PC-9 (cell line): ENCODE data around the gene ZNF101. TPM values are rescaled to one million over a fixed set of nuclear protein-coding genes. Genes with fewer than 3 reads are reported as not detected.

Experiments used
- BruUV-seq: library from RNA; stranded (reverse); fragments of 400-500 nt; replicated peaks from 2 replicates; lab custom pipeline; 2021; lab: Mats Ljungman, UMichigan
- CTCF ChIA-PET: fragments of 300-600 bp; sonication (Branson Sonifier 250); formaldehyde crosslinking; loops from one replicate; lab custom pipeline; 2022; ENCODE audit warnings: antibody characterized with exemption; lab: Charles Lee
- POLR2A ChIA-PET: fragments of 300-600 bp; sonication (Branson Sonifier 250); formaldehyde crosslinking; loops from one replicate; lab custom pipeline; 2022; ENCODE audit warnings: antibody characterized with exemption; ENCODE audit not compliant: unreplicated experiment; lab: Charles Lee
- DNase-seq, 2 experiments: peaks; one replicate each; pipeline versions ENCODE4 v3.0.0 to v3.0.0-alpha.2; 2015 to 2022; ENCODE audit warnings: mixed read lengths in 1 of 2
- H2AFZ ChIP-seq: fragments of 200-600 bp; sonication (generic); 2 replicates; pipeline ENCODE4 v1.8.1; 2017; ENCODE audit warnings: antibody characterized with exemption
- H3F3A ChIP-seq: fragments of 200-600 bp; sonication (generic); 2 replicates; pipeline ENCODE4 v1.8.1; 2017; ENCODE audit warnings: antibody characterized with exemption, mild to moderate bottlenecking, low read depth; ENCODE audit not compliant: insufficient read depth
- H3K27ac ChIP-seq: fragments of 200-600 bp; sonication (generic); 2 replicates; pipeline ENCODE4 v1.6.1; 2016; ENCODE audit warnings: mixed run types
- H3K27me3 ChIP-seq: fragments of 200-600 bp; sonication (generic); 2 replicates; pipeline ENCODE4 v1.6.1; 2016; ENCODE audit warnings: low read depth, mixed run types; ENCODE audit not compliant: insufficient read depth
- H3K36me3 ChIP-seq: fragments of 200-600 bp; sonication (generic); 2 replicates; pipeline ENCODE4 v1.6.1; 2016; ENCODE audit warnings: low read depth, mixed run types
- H3K4me1 ChIP-seq: fragments of 200-600 bp; sonication (generic); replicated peaks from 2 replicates; pipeline ENCODE4 v1.6.1; 2016; ENCODE audit warnings: mixed run types; ENCODE audit not compliant: insufficient read depth
- H3K4me2 ChIP-seq: fragments of 200-600 bp; sonication (generic); 2 replicates; pipeline ENCODE4 v1.6.1; 2017; ENCODE audit warnings: mixed run types
- H3K4me3 ChIP-seq: fragments of 200-600 bp; sonication (generic); 2 replicates; pipeline ENCODE4 v1.6.1; 2016; ENCODE audit warnings: mixed run types
- H3K79me2 ChIP-seq: fragments of 200-600 bp; sonication (generic); 2 replicates; pipeline ENCODE4 v1.6.1; 2017; ENCODE audit warnings: low read depth, mixed run types
- H3K9me2 ChIP-seq: fragments of 200-600 bp; sonication (generic); 2 replicates; pipeline ENCODE4 v1.8.1; 2017; ENCODE audit warnings: mild to moderate bottlenecking; ENCODE audit not compliant: insufficient read depth
- H3K9me3 ChIP-seq: fragments of 200-600 bp; sonication (generic); 2 replicates; pipeline ENCODE4 v1.8.1; 2016; ENCODE audit warnings: low read depth; ENCODE audit not compliant: insufficient read depth
- H4K20me1 ChIP-seq: fragments of 200-600 bp; sonication (generic); 2 replicates; pipeline ENCODE4 v1.8.1; 2017; ENCODE audit not compliant: insufficient read depth
- CTCF ChIP-seq: fragments of 200-600 bp; sonication (generic); conservative IDR thresholded peaks from 2 replicates; pipeline ENCODE4 v1.6.1; 2017; ENCODE audit warnings: mixed run types, antibody characterized with exemption, mild to moderate bottlenecking, moderate library complexity
- EZH2 ChIP-seq: fragments of 200-600 bp; sonication (generic); IDR thresholded peaks from 2 replicates; pipeline ENCODE4 v1.8.0; 2017; ENCODE audit warnings: antibody characterized with exemption, low read depth
- intact Hi-C: fragments of 100-400 bp; cut with micrococcal nuclease; formaldehyde crosslinking; loops from one replicate; pipeline ENCODE4 v1.10.0; 2022; ENCODE audit not compliant: unreplicated experiment
- total RNA-seq: library from RNA; stranded (reverse); gene quantifications from 2 replicates; pipeline ENCODE4 v1.2.3, GENCODE V29; 2021

ZNF101 gene
- total RNA-seq, 1 experiment from 2014 or later: 9.3 TPM

GRCh38 chr19:19636573-19637185, 32.0 kb upstream of the ZNF101 start:
- intact Hi-C loops: no loop called here
- no peaks in the 10 kb centered on the region for H3K9me3 ChIP-seq
- DNase-seq: no peak
- no peaks in the 10 kb centered on the region for H3K79me2 ChIP-seq
- H2AFZ ChIP-seq: no peak overlapping the region
- no TSS peak for BruUV-seq
- CTCF ChIA-PET: no interaction called here
- H3K36me3 ChIP-seq: peaks cover 12% of the 10 kb centered on the region; the same call in 1 of the 2 replicates
- POLR2A ChIA-PET: no interaction called here
- no peak overlapping the region for H3K27ac ChIP-seq
- H3K4me2 ChIP-seq: no peak overlapping the region
- H3K9me2 ChIP-seq: no peaks in the 10 kb centered on the region
- H3K27me3 ChIP-seq: no peaks in the 10 kb centered on the region
- H3K4me3 ChIP-seq: no peak overlapping the region
- H4K20me1 ChIP-seq: no peaks in the 10 kb centered on the region
- H3K4me1 ChIP-seq: no peaks in the 10 kb centered on the region
- TF ChIP-seq EZH2 (no peak), CTCF (no peak)
- H3F3A ChIP-seq: peaks cover 10% of the 10 kb centered on the region; the same call in 1 of the 2 replicates

GRCh38 chr19:19637186-19637522, 31.5 kb upstream of the ZNF101 start:
- H3F3A ChIP-seq: peaks cover 10% of the 10 kb centered on the region; the same call in 1 of the 2 replicates
- H3K27ac ChIP-seq: no peak overlapping the region
- ChIA-PET POLR2A (no interaction called here), CTCF (no interaction called here)
- no peak overlapping the region for H2AFZ ChIP-seq
- H3K9me3 ChIP-seq: no peaks in the 10 kb centered on the region
- intact Hi-C loops: no loop called here
- H3K4me3 ChIP-seq: no peak overlapping the region
- no peaks in the 10 kb centered on the region for H3K27me3 ChIP-seq
- H3K79me2 ChIP-seq: no peaks in the 10 kb centered on the region
- H3K36me3 ChIP-seq: peaks cover 12% of the 10 kb centered on the region; the same call in 1 of the 2 replicates
- no peak for DNase-seq
- H3K9me2 ChIP-seq: no peaks in the 10 kb centered on the region
- BruUV-seq: no TSS peak
- no peaks in the 10 kb centered on the region for H4K20me1 ChIP-seq
- TF ChIP-seq CTCF (no peak), EZH2 (no peak)
- H3K4me1 ChIP-seq: no peaks in the 10 kb centered on the region
- no peak overlapping the region for H3K4me2 ChIP-seq

GRCh38 chr19:19637523-19638251, 31.0 kb upstream of the ZNF101 start:
- Histone ChIP-seq H3K4me1 (no peaks in the 10 kb centered on the region), H3K79me2 (no peaks in the 10 kb centered on the region), H3K36me3 (peaks cover 12% of the 10 kb centered on the region; the same call in 1 of the 2 replicates), H3F3A (peaks cover 6% of the 10 kb centered on the region; the same call in 1 of the 2 replicates), H3K9me2 (no peaks in the 10 kb centered on the region), H3K4me2 (no peak overlapping the region), H3K27ac (no peak overlapping the region), H3K27me3 (no peaks in the 10 kb centered on the region), H3K4me3 (no peak overlapping the region), H4K20me1 (no peaks in the 10 kb centered on the region), H3K9me3 (no peaks in the 10 kb centered on the region), H2AFZ (no peak overlapping the region)
- no TSS peak for BruUV-seq
- ChIA-PET POLR2A (no interaction called here), CTCF (no interaction called here)
- no peak for DNase-seq
- TF ChIP-seq CTCF: no peak
- intact Hi-C loops: no loop called here
